ENCODE data around the gene TCF7L1. TPM values are rescaled to one million over a fixed set of nuclear protein-coding genes. Genes with fewer than 3 reads are reported as not detected.

The TCF7L1 gene
- total RNA-seq, 1 donor from 2014 or later = 30.8 TPM

GRCh38 chr2:85177031-85177824 is 44.0 kb downstream of the TCF7L1 start:
- H3K9me3 ChIP-seq (ENCODE audit: insufficient read depth, low read depth, low read length) = no peaks in the 10 kb centered on the region
- DNase-seq (ENCODE audit: low read depth) = no peak
- H3K4me3 ChIP-seq (ENCODE audit: insufficient read depth, low read depth, low read length) = no peak overlapping the region
- Mint-ChIP-seq H3K4me1 (ENCODE audit: low read depth, unreplicated experiment) (peaks cover 41% of the 10 kb centered on the region), H3K27me3 (ENCODE audit: low read depth, unreplicated experiment) (no peaks in the 10 kb centered on the region), H3K36me3 (ENCODE audit: low read depth, unreplicated experiment) (peaks cover 18% of the 10 kb centered on the region), H3K27ac (ENCODE audit: unreplicated experiment) (no peak overlapping the region), H3K9me3 (ENCODE audit: unreplicated experiment) (no peaks in the 10 kb centered on the region), H3K4me3 (ENCODE audit: unreplicated experiment) (no peak overlapping the region)
- TF ChIP-seq CTCF (IDR thresholded peaks at IDR 0.05; ENCODE audit: insufficient read depth, low read depth, low read length) = no peak
- no peak for TF ChIP-seq EZH2 (IDR thresholded peaks at IDR 0.05; ENCODE audit: insufficient read depth, low read length)
- no peak overlapping the region for H3K4me2 ChIP-seq (ENCODE audit: low read length)
- H2AFZ ChIP-seq (ENCODE audit: low read depth, low read length) = no peak overlapping the region
- H4K20me1 ChIP-seq (ENCODE audit: insufficient read depth, low read length) = peaks cover 59% of the 10 kb centered on the region
- FAIRE-seq = no peak
- H3K4me1 ChIP-seq (ENCODE audit: insufficient read depth, low read length) = peaks cover 5% of the 10 kb centered on the region
- peaks cover 4% of the 10 kb centered on the region for H3K79me2 ChIP-seq (ENCODE audit: insufficient read depth, low read length)
- H3K9ac ChIP-seq (ENCODE audit: low read length) = no peak overlapping the region
- no peaks in the 10 kb centered on the region for H3K27me3 ChIP-seq (ENCODE audit: insufficient read depth, low read length)
- H3K36me3 ChIP-seq (ENCODE audit: insufficient read depth, low read length) = no peaks in the 10 kb centered on the region
- H3K27ac ChIP-seq (ENCODE audit: low read depth, low read length) = no peak overlapping the region

GRCh38 chr2:85178154-85178553 is 45.0 kb downstream of the TCF7L1 start:
- Histone ChIP-seq H3K9me3 (ENCODE audit: insufficient read depth, low read depth, low read length) (no peaks in the 10 kb centered on the region), H3K4me3 (ENCODE audit: insufficient read depth, low read depth, low read length) (no peak overlapping the region), H3K4me2 (ENCODE audit: low read length) (no peak overlapping the region), H3K4me1 (ENCODE audit: insufficient read depth, low read length) (peaks cover 5% of the 10 kb centered on the region), H3K9ac (ENCODE audit: low read length) (no peak overlapping the region), H2AFZ (ENCODE audit: low read depth, low read length) (no peak overlapping the region), H3K27ac (ENCODE audit: low read depth, low read length) (no peak overlapping the region), H3K27me3 (ENCODE audit: insufficient read depth, low read length) (no peaks in the 10 kb centered on the region), H3K36me3 (ENCODE audit: insufficient read depth, low read length) (no peaks in the 10 kb centered on the region), H3K79me2 (ENCODE audit: insufficient read depth, low read length) (peaks cover 4% of the 10 kb centered on the region), H4K20me1 (ENCODE audit: insufficient read depth, low read length) (peaks cover 68% of the 10 kb centered on the region)
- Mint-ChIP-seq H3K4me3 (ENCODE audit: unreplicated experiment) (no peak overlapping the region), H3K27me3 (ENCODE audit: low read depth, unreplicated experiment) (no peaks in the 10 kb centered on the region), H3K27ac (ENCODE audit: unreplicated experiment) (peak overlapping the region; percentile 8), H3K9me3 (ENCODE audit: unreplicated experiment) (no peaks in the 10 kb centered on the region), H3K4me1 (ENCODE audit: low read depth, unreplicated experiment) (peaks cover 44% of the 10 kb centered on the region), H3K36me3 (ENCODE audit: low read depth, unreplicated experiment) (peaks cover 19% of the 10 kb centered on the region)
- TF ChIP-seq EZH2 (IDR thresholded peaks at IDR 0.05; ENCODE audit: insufficient read depth, low read length) = no peak
- no peak for DNase-seq (ENCODE audit: low read depth)
- no peak for FAIRE-seq

GRCh38 chr2:85178980-85179411 is 45.8 kb downstream of the TCF7L1 start:
- Histone ChIP-seq H3K9ac (ENCODE audit: low read length) (no peak overlapping the region), H3K27ac (ENCODE audit: low read depth, low read length) (no peak overlapping the region), H4K20me1 (ENCODE audit: insufficient read depth, low read length) (peaks cover 76% of the 10 kb centered on the region), H3K4me2 (ENCODE audit: low read length) (no peak overlapping the region), H3K27me3 (ENCODE audit: insufficient read depth, low read length) (no peaks in the 10 kb centered on the region), H3K36me3 (ENCODE audit: insufficient read depth, low read length) (no peaks in the 10 kb centered on the region), H2AFZ (ENCODE audit: low read depth, low read length) (no peak overlapping the region), H3K4me1 (ENCODE audit: insufficient read depth, low read length) (peaks cover 5% of the 10 kb centered on the region), H3K9me3 (ENCODE audit: insufficient read depth, low read depth, low read length) (no peaks in the 10 kb centered on the region), H3K4me3 (ENCODE audit: insufficient read depth, low read depth, low read length) (no peak overlapping the region), H3K79me2 (ENCODE audit: insufficient read depth, low read length) (peaks cover 4% of the 10 kb centered on the region)
- Mint-ChIP-seq H3K27me3 (ENCODE audit: low read depth, unreplicated experiment) (no peaks in the 10 kb centered on the region), H3K9me3 (ENCODE audit: unreplicated experiment) (no peaks in the 10 kb centered on the region), H3K4me3 (ENCODE audit: unreplicated experiment) (no peak overlapping the region), H3K4me1 (ENCODE audit: low read depth, unreplicated experiment) (peaks cover 52% of the 10 kb centered on the region), H3K36me3 (ENCODE audit: low read depth, unreplicated experiment) (peaks cover 18% of the 10 kb centered on the region), H3K27ac (ENCODE audit: unreplicated experiment) (peak overlapping the region; percentile 87)
- DNase-seq (ENCODE audit: low read depth) (no peak), FAIRE-seq (no peak)
- TF ChIP-seq EZH2 (IDR thresholded peaks at IDR 0.05; ENCODE audit: insufficient read depth, low read length) (no peak), CTCF (IDR thresholded peaks at IDR 0.05; ENCODE audit: insufficient read depth, low read depth, low read length) (no peak)

Measured in astrocyte (in vitro differentiated cells and primary cell).